ENCODE results near the gene ALG12. TPM values are rescaled to one million over a fixed set of nuclear protein-coding genes. Genes with fewer than 3 reads are reported as not detected.

Gene ALG12
- total RNA-seq, result 17.4 and 19.9 TPM in 2 replicates

DNA sequence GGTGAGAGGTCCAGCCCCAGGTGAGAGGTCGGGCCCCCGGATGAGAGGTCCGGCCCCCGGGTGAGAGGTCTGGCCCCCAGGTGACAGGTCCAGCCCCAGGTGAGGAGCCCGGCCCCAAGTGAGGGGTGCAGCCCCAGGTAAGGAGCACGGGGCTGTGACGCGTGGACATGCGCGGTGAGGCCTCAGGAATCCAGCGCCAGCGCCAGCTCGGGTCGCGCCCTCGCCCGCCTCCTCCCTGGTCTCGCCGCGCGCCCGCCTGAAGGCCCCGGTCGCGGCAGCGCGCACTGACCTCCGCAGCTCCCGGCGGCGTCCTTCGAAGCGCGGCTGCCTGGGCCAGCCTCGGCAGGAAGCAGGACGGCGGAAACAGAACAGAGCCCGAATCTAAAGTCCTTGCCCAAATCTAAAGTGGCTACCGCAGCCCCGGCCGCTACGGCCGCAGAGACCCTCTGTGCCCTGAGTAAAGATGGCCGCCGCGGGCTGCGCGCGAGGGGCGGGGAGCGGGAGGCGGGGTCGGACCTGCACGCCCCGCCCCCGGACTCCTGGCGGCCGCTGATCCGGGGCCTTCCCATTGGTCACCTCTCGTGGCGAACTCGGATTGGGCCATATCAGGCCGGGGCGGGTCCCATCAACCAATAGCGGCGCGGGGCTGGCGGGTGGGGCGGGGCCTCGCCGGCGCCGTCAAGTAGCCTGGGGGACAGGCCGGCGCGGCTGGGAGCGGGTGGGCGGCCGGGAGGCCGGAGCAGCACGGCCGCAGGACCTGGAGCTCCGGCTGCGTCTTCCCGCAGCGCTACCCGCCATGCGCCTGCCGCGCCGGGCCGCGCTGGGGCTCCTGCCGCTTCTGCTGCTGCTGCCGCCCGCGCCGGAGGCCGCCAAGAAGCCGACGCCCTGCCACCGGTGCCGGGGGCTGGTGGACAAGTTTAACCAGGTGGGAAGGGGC lies at the start of gene ALG12, which contains the start of gene CRELD2:
Gene ALG12 (minus strand): TSS at position 465 of the 937 bp plus-strand sequence. CDS start 4,673 bp downstream, outside the sequence.
Gene CRELD2 (plus strand): TSS at position 661 of the 937 bp plus-strand sequence. CDS start 136 bp downstream, at position 797.

DNA sequence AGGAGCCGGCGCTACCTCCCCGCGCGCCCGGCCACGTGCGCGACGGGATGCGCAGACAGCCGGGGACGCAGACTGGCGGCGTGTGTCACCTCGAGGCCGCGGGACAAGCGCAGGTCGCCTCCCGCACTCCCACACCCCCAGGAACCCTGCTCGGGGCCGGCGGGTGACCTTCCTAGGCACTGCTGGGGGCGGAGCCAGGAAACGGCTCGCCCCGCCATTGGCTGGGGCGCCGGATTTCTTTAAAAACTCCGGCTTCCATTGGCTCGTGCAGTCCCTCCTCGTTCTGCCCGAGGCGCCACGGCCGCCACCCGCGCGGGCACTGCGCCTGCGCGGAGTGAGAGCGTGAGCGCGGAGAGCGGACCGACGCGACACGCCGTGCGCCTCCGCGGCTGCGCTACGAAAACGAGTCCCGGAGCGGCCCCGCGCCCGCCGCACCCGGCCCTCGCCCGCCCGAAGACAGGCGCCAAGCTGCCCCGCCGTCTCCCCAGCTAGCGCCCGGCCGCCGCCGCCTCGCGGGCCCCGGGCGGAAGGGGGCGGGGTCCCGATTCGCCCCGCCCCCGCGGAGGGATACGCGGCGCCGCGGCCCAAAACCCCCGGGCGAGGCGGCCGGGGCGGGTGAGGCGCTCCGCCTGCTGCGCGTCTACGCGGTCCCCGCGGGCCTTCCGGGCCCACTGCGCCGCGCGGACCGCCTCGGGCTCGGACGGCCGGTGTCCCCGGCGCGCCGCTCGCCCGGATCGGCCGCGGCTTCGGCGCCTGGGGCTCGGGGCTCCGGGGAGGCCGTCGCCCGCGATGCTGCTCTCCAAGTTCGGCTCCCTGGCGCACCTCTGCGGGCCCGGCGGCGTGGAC lies 42.1 kb upstream of the ALG12 start, which contains the start of gene PIM3:
Gene PIM3 (plus strand): TSS at position 614 of the 846 bp plus-strand sequence. CDS start 176 bp downstream, at position 790.

DNA sequence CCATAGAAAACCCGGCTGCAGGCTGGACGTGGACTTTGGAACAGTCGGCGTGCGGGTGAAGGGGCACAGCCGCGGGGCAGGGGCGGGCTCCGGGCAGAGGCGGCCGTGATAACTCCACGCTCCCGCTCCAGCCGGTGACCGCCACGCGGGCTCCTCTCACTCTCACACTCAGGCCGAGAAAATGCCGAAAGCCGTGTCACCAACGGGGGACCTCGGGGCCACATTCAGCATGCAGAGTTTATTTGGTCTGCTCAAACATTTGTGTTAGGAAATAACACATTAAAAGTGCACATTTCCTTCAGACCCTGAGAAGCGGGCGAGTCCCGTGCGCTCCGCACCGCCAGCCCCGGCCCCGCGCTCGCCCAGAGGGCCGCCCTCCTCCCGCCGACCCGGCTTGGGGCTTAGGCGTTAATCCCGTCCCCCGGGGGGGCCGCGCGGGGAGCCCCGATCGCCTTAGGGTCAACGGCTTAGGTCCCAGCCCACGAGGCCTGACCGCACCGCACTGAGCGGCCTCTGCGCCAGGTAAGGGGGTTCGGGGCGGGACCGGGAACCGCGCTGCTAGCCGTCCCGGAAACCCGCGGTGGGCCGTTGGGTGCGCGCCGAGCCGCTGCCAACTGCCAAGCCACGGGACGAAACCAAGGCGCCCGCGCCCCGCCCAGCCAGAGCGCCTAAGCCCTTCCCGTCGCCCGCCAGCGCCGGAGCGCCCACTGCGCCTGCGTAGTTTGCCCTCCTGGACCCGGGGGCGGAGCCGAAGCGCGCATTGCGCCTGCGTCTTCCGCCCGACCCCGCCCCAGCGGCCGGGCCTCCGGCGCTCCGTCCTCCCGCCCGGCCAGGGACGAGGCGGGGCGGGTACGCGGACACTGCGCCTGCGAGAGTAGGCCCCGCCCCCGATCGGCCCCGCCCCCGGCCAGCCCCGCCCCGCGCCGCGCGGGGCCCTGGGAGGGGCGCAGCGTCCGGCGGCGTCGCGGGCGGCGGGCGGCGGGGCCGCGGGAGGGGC lies 65.0 kb downstream of the ALG12 start, which contains the start of gene ZBED4:
Gene ZBED4 (plus strand): TSS at position 947 of the 997 bp plus-strand sequence. CDS start 29,819 bp downstream, outside the sequence.

Small RNA genes within 50 kb of the gene (small RNA-seq; reads per million reads assigned to genes)
- gene MIR6821, result not detected

Other genes starting within 250 kb of the ALG12 start
- 19.6 and 20.0 TPM in 2 replicates for gene BRD1, start 90.6 kb downstream of the ALG12 start, total RNA-seq
- 6.8 and 8.2 TPM in 2 replicates for gene ZBED4, start 64.6 kb downstream of the ALG12 start, total RNA-seq
- 41.4 and 46.8 TPM in 2 replicates for gene CRELD2, start 196 bp upstream of the ALG12 start, total RNA-seq
- 15.8 and 18.7 TPM in 2 replicates for gene PIM3, start 42.3 kb upstream of the ALG12 start, total RNA-seq
- gene IL17REL, start 94.3 kb upstream of the ALG12 start, total RNA-seq, result not detected in 2 replicates
- not detected in 2 replicates for gene TTLL8, start 139.9 kb upstream of the ALG12 start, total RNA-seq
- gene MLC1, start 167.0 kb upstream of the ALG12 start, total RNA-seq, result not detected in 2 replicates
- under 0.01 and 0.43 TPM in 2 replicates for gene MOV10L1, start 171.6 kb upstream of the ALG12 start, total RNA-seq

Data from articular chondrocyte of knee joint (primary cell).